ENCODE results near the gene SEMA4D. TPM values are rescaled to one million over a fixed set of nuclear protein-coding genes. Genes with fewer than 3 reads are reported as not detected.
"Not testable (repeated sequence)": the region's sequence is repeated elsewhere in the genome, so short reads cannot be mapped to it uniquely, and the experiment has no call there.

Gene SEMA4D
- total RNA-seq, 4 donors from 2014 or later = 7.9 to 14.1 (median 10.6) TPM

- H3K27me3 ChIP-seq = no peaks in the 10 kb centered on the region
- H3K36me3 ChIP-seq = peaks cover 0 to 6% (median 0%) of the 10 kb centered on the region in 4 donors
- intact Hi-C loops (cut with DNase I) = no loop called here
- no peaks in the 10 kb centered on the region for H3K9me3 ChIP-seq
- no peak overlapping the region for H3K4me3 ChIP-seq
- peaks cover 6 to 28% (median 12%) of the 10 kb centered on the region in 4 donors for H3K4me1 ChIP-seq
- WGBS = 89% methylated on average over 7 of the region's 7 CpGs
- no peak for DNase-seq (ENCODE audit: extremely low spot score)
- TF ChIP-seq POLR2A (IDR thresholded peaks at IDR 0.05; ENCODE audit: low read depth) = no peak
- TF ChIP-seq POLR2AphosphoS5 (IDR thresholded peaks at IDR 0.05) = no peak
- TF ChIP-seq, protein P1, sequence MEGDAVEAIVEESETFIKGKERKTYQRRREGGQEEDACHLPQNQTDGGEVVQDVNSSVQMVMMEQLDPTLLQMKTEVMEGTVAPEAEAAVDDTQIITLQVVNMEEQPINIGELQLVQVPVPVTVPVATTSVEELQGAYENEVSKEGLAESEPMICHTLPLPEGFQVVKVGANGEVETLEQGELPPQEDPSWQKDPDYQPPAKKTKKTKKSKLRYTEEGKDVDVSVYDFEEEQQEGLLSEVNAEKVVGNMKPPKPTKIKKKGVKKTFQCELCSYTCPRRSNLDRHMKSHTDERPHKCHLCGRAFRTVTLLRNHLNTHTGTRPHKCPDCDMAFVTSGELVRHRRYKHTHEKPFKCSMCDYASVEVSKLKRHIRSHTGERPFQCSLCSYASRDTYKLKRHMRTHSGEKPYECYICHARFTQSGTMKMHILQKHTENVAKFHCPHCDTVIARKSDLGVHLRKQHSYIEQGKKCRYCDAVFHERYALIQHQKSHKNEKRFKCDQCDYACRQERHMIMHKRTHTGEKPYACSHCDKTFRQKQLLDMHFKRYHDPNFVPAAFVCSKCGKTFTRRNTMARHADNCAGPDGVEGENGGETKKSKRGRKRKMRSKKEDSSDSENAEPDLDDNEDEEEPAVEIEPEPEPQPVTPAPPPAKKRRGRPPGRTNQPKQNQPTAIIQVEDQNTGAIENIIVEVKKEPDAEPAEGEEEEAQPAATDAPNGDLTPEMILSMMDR (IDR thresholded peaks at IDR 0.05) = no peak
- no peak for TF ChIP-seq EP300 (IDR thresholded peaks at IDR 0.05)
- H3K27ac ChIP-seq (replicated peaks in 1 of 4) = no peak overlapping the region
These were observed 20.5 kb downstream of the SEMA4D start for GRCh38 chr9:89477384-89477783.

GRCh38 chr9:89476546-89476945, 21.4 kb downstream of the SEMA4D start:
- no peaks in the 10 kb centered on the region for H3K9me3 ChIP-seq
- H3K4me1 ChIP-seq = peaks cover 6 to 28% (median 12%) of the 10 kb centered on the region in 4 donors
- no peak for DNase-seq (ENCODE audit: extremely low spot score)
- intact Hi-C loops (cut with DNase I) = no loop called here
- H3K27me3 ChIP-seq = no peaks in the 10 kb centered on the region
- no peak overlapping the region for H3K4me3 ChIP-seq
- WGBS = 87% methylated on average over 7 of the region's 7 CpGs
- TF ChIP-seq POLR2A (IDR thresholded peaks at IDR 0.05; ENCODE audit: low read depth) = no peak
- TF ChIP-seq EP300 (IDR thresholded peaks at IDR 0.05) = no peak
- TF ChIP-seq POLR2AphosphoS5 (IDR thresholded peaks at IDR 0.05) = no peak
- TF ChIP-seq, protein P1 (IDR thresholded peaks at IDR 0.05) = no peak
- peaks cover 0 to 6% (median 0%) of the 10 kb centered on the region in 4 donors for H3K36me3 ChIP-seq
- no peak overlapping the region for H3K27ac ChIP-seq (replicated peaks in 1 of 4)

- Histone ChIP-seq H3K36me3 (peaks cover 0 to 6% (median 0%) of the 10 kb centered on the region in 4 donors), H3K9me3 (no peaks in the 10 kb centered on the region), H3K4me1 (peaks cover 6 to 28% (median 12%) of the 10 kb centered on the region in 4 donors), H3K27me3 (no peaks in the 10 kb centered on the region), H3K27ac (replicated peaks in 1 of 4) (no peak overlapping the region), H3K4me3 (no peak overlapping the region)
- TF ChIP-seq EP300 (IDR thresholded peaks at IDR 0.05) (no peak), POLR2A (IDR thresholded peaks at IDR 0.05; ENCODE audit: low read depth) (no peak)
- intact Hi-C loops (cut with DNase I) = no loop called here
- WGBS = 100% methylated on average over 7 of the region's 9 CpGs
- no peak for DNase-seq (ENCODE audit: extremely low spot score)
These were observed 21.9 kb downstream of the SEMA4D start for GRCh38 chr9:89475891-89476440.

DNA sequence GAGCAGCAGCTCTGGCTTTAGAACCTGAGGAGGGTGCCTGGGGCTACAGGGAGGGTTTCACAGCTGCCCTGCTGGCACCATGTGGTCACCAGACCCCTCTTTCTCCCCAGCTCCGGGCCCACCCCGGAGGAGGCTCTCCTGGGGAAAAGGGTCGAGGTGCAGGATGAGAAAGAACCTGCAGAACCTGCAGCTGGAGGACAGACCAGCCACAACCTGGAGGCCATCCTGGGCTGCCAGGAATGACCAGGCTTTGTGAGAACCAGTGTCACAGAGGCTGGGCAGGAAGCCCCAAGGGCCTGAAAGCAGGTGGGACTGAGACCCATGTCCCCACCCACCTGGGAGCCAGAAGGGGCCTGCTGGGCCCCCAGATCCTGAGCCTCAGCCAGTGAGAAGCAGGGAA, 23.0 kb downstream of the SEMA4D start:
- Histone ChIP-seq H3K4me3 (no peak overlapping the region), H3K27ac (replicated peaks in 1 of 4) (no peak overlapping the region), H3K4me1 (peaks cover 6 to 28% (median 12%) of the 10 kb centered on the region in 4 donors), H3K9me3 (no peaks in the 10 kb centered on the region), H3K36me3 (peaks cover 0 to 6% (median 0%) of the 10 kb centered on the region in 4 donors), H3K27me3 (no peaks in the 10 kb centered on the region)
- TF ChIP-seq POLR2A (IDR thresholded peaks at IDR 0.05; ENCODE audit: low read depth) (no peak), EP300 (IDR thresholded peaks at IDR 0.05) (no peak), POLR2AphosphoS5 (IDR thresholded peaks at IDR 0.05) (no peak)
- TF ChIP-seq, protein P1 (IDR thresholded peaks at IDR 0.05) = no peak
- intact Hi-C loops (cut with DNase I) = no loop called here
- WGBS = 81% methylated on average over 3 of the region's 3 CpGs
- no peak for DNase-seq (ENCODE audit: extremely low spot score)

DNA sequence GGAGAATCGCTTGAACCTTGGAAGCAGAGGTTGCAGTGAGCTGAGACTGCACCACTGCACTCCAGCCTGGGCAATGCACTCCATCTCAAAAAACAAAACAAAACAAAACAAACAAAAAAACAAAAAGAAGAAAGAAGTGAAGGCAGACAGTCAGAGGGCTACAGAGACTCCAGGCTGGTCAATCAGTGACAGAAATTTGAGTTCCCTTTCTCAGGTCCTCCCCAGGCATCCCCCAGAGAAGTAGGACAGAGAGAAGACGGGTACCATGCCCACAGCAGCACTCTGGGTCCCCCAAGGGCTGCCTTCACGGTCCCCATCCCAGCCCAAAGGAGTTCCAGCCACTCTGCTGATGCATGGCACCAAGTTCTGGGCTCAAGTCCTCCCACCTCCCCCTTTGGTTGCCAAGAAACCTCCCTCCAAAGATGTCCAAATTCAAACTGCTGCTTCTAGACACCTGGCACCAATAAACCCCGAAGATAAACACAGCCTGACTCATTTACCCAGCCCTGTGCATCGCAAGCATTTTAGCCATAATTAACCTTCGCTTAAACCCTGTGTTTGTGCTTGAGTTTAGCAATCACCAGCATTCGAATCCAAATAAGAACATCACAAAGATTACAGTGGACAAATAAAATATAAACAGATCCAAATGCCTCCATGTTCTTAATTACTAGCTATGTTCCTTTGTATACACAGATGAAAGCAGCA, 24.0 kb downstream of the SEMA4D start:
- intact Hi-C loops (cut with DNase I) = no loop called here
- Histone ChIP-seq H3K27ac (replicated peaks in 1 of 4) (no peak overlapping the region), H3K4me3 (no peak overlapping the region), H3K9me3 (no peaks in the 10 kb centered on the region), H3K27me3 (no peaks in the 10 kb centered on the region), H3K36me3 (peaks cover 0 to 5% (median 0%) of the 10 kb centered on the region in 4 donors), H3K4me1 (peaks cover 6 to 28% (median 12%) of the 10 kb centered on the region in 4 donors)
- 75% methylated on average over 7 of the region's 7 CpGs for WGBS
- no peak for DNase-seq (ENCODE audit: extremely low spot score)
- TF ChIP-seq POLR2AphosphoS5 (IDR thresholded peaks at IDR 0.05) (no peak), EP300 (IDR thresholded peaks at IDR 0.05) (no peak), POLR2A (IDR thresholded peaks at IDR 0.05; ENCODE audit: low read depth) (no peak)
- TF ChIP-seq, protein P1 (IDR thresholded peaks at IDR 0.05) = no peak

- DNase-seq (ENCODE audit: extremely low spot score); H3K4me3 ChIP-seq; H3K27ac ChIP-seq (replicated peaks in 1 of 4); H3K27me3 ChIP-seq; intact Hi-C loops (cut with DNase I); H3K9me3 ChIP-seq; H3K36me3 ChIP-seq: not testable (repeated sequence)
- peaks cover 0 to 14% (median 0%) of the 10 kb centered on the region in 4 donors for H3K4me1 ChIP-seq
- 97% methylated on average over 6 of the region's 6 CpGs for WGBS
These were observed 26.1 kb downstream of the SEMA4D start for GRCh38 chr9:89471796-89472320.
